WTC11 (cell line): ENCODE results near the gene PYGB. TPM values are rescaled to one million over a fixed set of nuclear protein-coding genes. Genes with fewer than 3 reads are reported as not detected.

Source experiments
- ATAC-seq: fragments of 200-7000 bp; cut with Tn5 transposase; 2 replicates; pipeline ENCODE4 v1.10.0; 2021; ENCODE audit warnings: mild to moderate bottlenecking, moderate library complexity
- CTCF ChIA-PET: fragments of 300-600 bp; sonication (Branson Sonifier 250); formaldehyde crosslinking; loops from one replicate; lab custom pipeline; 2021; ENCODE audit warnings: antibody characterized with exemption; lab: Charles Lee
- POLR2A ChIA-PET: fragments of 350-600 bp; sonication (Branson Sonifier 250); formaldehyde crosslinking; loops from one replicate; lab custom pipeline; 2021; ENCODE audit warnings: antibody characterized with exemption; lab: Charles Lee
- DNase-seq: peaks from one replicate; pipeline ENCODE4 v3.0.0; 2021; ENCODE audit warnings: low spot score
- H3K27ac Mint-ChIP-seq: 2 replicates; pipeline ENCODE4 v1.8.0; 2021; ENCODE audit warnings: mixed read lengths
- H3K27me3 Mint-ChIP-seq: 2 replicates; pipeline ENCODE4 v1.8.0; 2021; ENCODE audit warnings: low read depth, mild to moderate bottlenecking, moderate library complexity, mixed read lengths
- H3K36me3 Mint-ChIP-seq: 2 replicates; pipeline ENCODE4 v1.8.0; 2021; ENCODE audit warnings: mixed read lengths
- H3K4me1 Mint-ChIP-seq: 2 replicates; pipeline ENCODE4 v1.8.0; 2022; ENCODE audit warnings: mixed read lengths
- H3K4me3 Mint-ChIP-seq: 2 replicates; pipeline ENCODE4 v1.8.0; 2021; ENCODE audit warnings: mild to moderate bottlenecking, moderate library complexity, mixed read lengths
- H3K9me3 Mint-ChIP-seq: 2 replicates; pipeline ENCODE4 v1.8.0; 2021; ENCODE audit warnings: mixed read lengths
- ARID4B ChIP-seq: sonication (generic); formaldehyde crosslinking; IDR thresholded peaks from 2 replicates; pipeline ENCODE4 v1.8.0; 2023; ENCODE audit warnings: missing genetic modification reagents, mild to moderate bottlenecking, borderline replicate concordance
- ATF6 ChIP-seq: sonication (generic); formaldehyde crosslinking; IDR thresholded peaks from 2 replicates; pipeline ENCODE4 v1.8.1; 2023; ENCODE audit warnings: mild to moderate bottlenecking, missing genetic modification reagents
- CTCF ChIP-seq: fragments of 200-600 bp; IDR thresholded peaks from 2 replicates; pipeline ENCODE4 v1.8.0; 2022; ENCODE audit warnings: antibody characterized with exemption
- E2F1 ChIP-seq: sonication (generic); formaldehyde crosslinking; IDR thresholded peaks from 2 replicates; pipeline ENCODE4 v1.8.0; 2022; ENCODE audit warnings: mild to moderate bottlenecking, missing genetic modification reagents
- E2F4 ChIP-seq: sonication (generic); formaldehyde crosslinking; IDR thresholded peaks from 2 replicates; pipeline ENCODE4 v1.8.1; 2022; ENCODE audit warnings: low read depth, mild to moderate bottlenecking, moderate library complexity, missing genetic modification reagents, borderline replicate concordance
- FOXK1 ChIP-seq: sonication (generic); formaldehyde crosslinking; IDR thresholded peaks from 2 replicates; pipeline ENCODE4 v1.8.0; 2022; ENCODE audit warnings: mild to moderate bottlenecking, moderate library complexity, missing genetic modification reagents
- HMGA2 ChIP-seq: fragments of 250-450 bp; sonication (Bioruptor Pico); IDR thresholded peaks from 2 replicates; pipeline ENCODE4 v1.4.0; 2021; ENCODE audit warnings: mild to moderate bottlenecking, moderate library complexity
- JUN ChIP-seq: sonication (generic); formaldehyde crosslinking; IDR thresholded peaks from 2 replicates; pipeline ENCODE4 v1.8.0; 2023; ENCODE audit warnings: mild to moderate bottlenecking, missing genetic modification reagents
- KAT7 ChIP-seq: sonication (generic); formaldehyde crosslinking; IDR thresholded peaks from 2 replicates; pipeline ENCODE4 v1.8.1; 2023; ENCODE audit warnings: missing genetic modification reagents, mild to moderate bottlenecking, borderline replicate concordance
- MYBL2 ChIP-seq: sonication (generic); formaldehyde crosslinking; IDR thresholded peaks from 2 replicates; pipeline ENCODE4 v1.8.1; 2023; ENCODE audit warnings: mild to moderate bottlenecking, moderate library complexity, missing genetic modification reagents
- PRRX2 ChIP-seq: fragments of 250-450 bp; sonication (Bioruptor Pico); IDR thresholded peaks from 2 replicates; pipeline ENCODE4 v1.8.0; 2021; ENCODE audit warnings: mild to moderate bottlenecking
- SMAD3 ChIP-seq: sonication (generic); formaldehyde crosslinking; IDR thresholded peaks from 2 replicates; pipeline ENCODE4 v1.8.0; 2022; ENCODE audit warnings: missing genetic modification reagents, mild to moderate bottlenecking, borderline replicate concordance
- ZNF416 ChIP-seq: fragments of 250-450 bp; sonication (Bioruptor Pico); IDR thresholded peaks from 2 replicates; pipeline ENCODE4 v1.9.0; 2021; ENCODE audit warnings: mild to moderate bottlenecking, inconsistent platforms
- ZNF425 ChIP-seq: fragments of 250-450 bp; sonication (Bioruptor Pico); conservative IDR thresholded peaks from 2 replicates; pipeline ENCODE4 v1.9.0; 2021; ENCODE audit warnings: mild to moderate bottlenecking
- ZNF512 ChIP-seq: sonication (generic); formaldehyde crosslinking; IDR thresholded peaks from 2 replicates; pipeline ENCODE4 v1.8.1; 2022; ENCODE audit warnings: missing genetic modification reagents, borderline replicate concordance
- ZSCAN18 ChIP-seq: fragments of 250-450 bp; sonication (Bioruptor Pico); IDR thresholded peaks from 2 replicates; pipeline ENCODE4 v2.1.2; 2022; ENCODE audit warnings: mild to moderate bottlenecking, moderate library complexity
- total RNA-seq: library from RNA; stranded (reverse); gene quantifications from 3 replicates; pipeline ENCODE4 v1.2.3, GENCODE V29; 2021

PYGB gene
- total RNA-seq, 1 experiment from 2014 or later, result 48.5 TPM

- no peak for TF ChIP-seq ZNF512
- TF ChIP-seq SMAD3 (CRISPR knock-in tag), result no peak
Measured at GRCh38 chr20:25291432-25292133, 43.7 kb downstream of the PYGB start (continued).

- no peak overlapping the region for H3K27ac Mint-ChIP-seq
- H3K36me3 Mint-ChIP-seq, result peaks cover 9% of the 10 kb centered on the region; the same call in 1 of the 2 replicates
- DNase-seq (no peak), ATAC-seq (no peak)
- POLR2A ChIA-PET, result no interaction called here
- H3K4me1 Mint-ChIP-seq, result peaks cover 20% of the 10 kb centered on the region
- CTCF ChIA-PET, result interaction anchor here (0.6 to 5.1 kb wide), 3 partner anchors 35 to 107 kb away, joined by 3 to 78 read pairs (median 3); no protein-coding TSS in a partner anchor
- no peaks in the 10 kb centered on the region for H3K9me3 Mint-ChIP-seq
- H3K4me3 Mint-ChIP-seq, result no peak overlapping the region
- no peaks in the 10 kb centered on the region for H3K27me3 Mint-ChIP-seq
- TF ChIP-seq ZSCAN18 (CRISPR knock-in tag) (no peak), CTCF (no peak), JUN (no peak), ATF6 (CRISPR knock-in tag) (no peak), HMGA2 (CRISPR knock-in tag) (no peak), KAT7 (no peak), E2F1 (no peak), ZNF425 (CRISPR knock-in tag) (no peak), PRRX2 (CRISPR knock-in tag) (no peak), ARID4B (no peak), FOXK1 (CRISPR knock-in tag) (no peak), E2F4 (CRISPR knock-in tag) (no peak), MYBL2 (CRISPR knock-in tag) (no peak), ZNF416 (CRISPR knock-in tag) (no peak)
Measured at GRCh38 chr20:25292176-25292891, 44.4 kb downstream of the PYGB start.
